ENCODE data around the gene EFCAB5.

- TF ChIP-seq CTCF (IDR thresholded peaks at IDR 0.05; ENCODE audit: poor library complexity, severe bottlenecking) (no peak), SMC3 (conservative IDR thresholded peaks at IDR 0.05; ENCODE audit: poor library complexity) (no peak)
Measured at GRCh38 chr17:29914819-29915537, 26.5 kb upstream of the EFCAB5 start.

Measured in neural cell (in vitro differentiated cells).